Neuron (in vitro differentiated cells): ENCODE results near the gene ZMAT3.

Experiments
- H2AFZ ChIP-seq: one replicate; pipeline ENCODE4 v1.6.1; 2013; ENCODE audit warnings: low read depth, mild to moderate bottlenecking, inconsistent platforms, low read length, moderate library complexity
- H3K27me3 ChIP-seq: one replicate; pipeline ENCODE4 v1.6.1; 2013; ENCODE audit warnings: low read length; ENCODE audit not compliant: insufficient read depth
- H3K36me3 ChIP-seq: one replicate; pipeline ENCODE4 v1.6.1; 2013; ENCODE audit warnings: low read length; ENCODE audit not compliant: insufficient read depth
- H3K4me1 ChIP-seq: one replicate; pipeline ENCODE4 v1.6.1; 2013; ENCODE audit warnings: low read length; ENCODE audit not compliant: insufficient read depth
- H3K4me3 ChIP-seq: 2 replicates; pipeline ENCODE4 v1.5.1; 2013; ENCODE audit warnings: mild to moderate bottlenecking, low read length, moderate library complexity
- H3K9me3 ChIP-seq: one replicate; pipeline ENCODE4 v1.6.1; 2013; ENCODE audit warnings: low read length

ZMAT3 gene

GRCh38 chr3:179082416-179082815 is 10.8 kb upstream of the ZMAT3 start:
- H2AFZ ChIP-seq: no peak overlapping the region
- H3K4me3 ChIP-seq: no peak overlapping the region
- H3K9me3 ChIP-seq: no peaks in the 10 kb centered on the region
- no peaks in the 10 kb centered on the region for H3K36me3 ChIP-seq
- H3K4me1 ChIP-seq: no peaks in the 10 kb centered on the region
- H3K27me3 ChIP-seq: no peaks in the 10 kb centered on the region

DNA sequence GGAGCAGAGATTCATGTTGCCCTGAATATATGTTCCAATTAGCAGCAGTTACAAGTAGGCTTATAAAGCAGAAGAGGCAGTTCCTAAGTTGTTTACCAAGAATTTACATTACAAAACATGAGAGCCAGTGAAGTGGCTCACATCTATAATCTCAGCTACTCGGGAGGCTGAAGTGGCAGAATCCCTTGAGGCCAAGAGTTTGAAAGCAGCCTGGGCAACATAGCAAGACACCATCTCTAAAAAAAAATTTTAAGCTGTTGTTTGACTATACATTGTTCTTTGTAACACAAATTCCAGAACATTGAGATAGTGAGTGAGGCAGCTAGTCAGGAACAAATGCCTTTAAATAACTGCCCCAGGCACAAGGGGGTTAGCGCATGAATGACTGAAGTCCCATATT is 10.3 kb upstream of the ZMAT3 start:
- Histone ChIP-seq H3K4me3 (no peak overlapping the region), H3K4me1 (no peaks in the 10 kb centered on the region), H3K9me3 (no peaks in the 10 kb centered on the region), H3K36me3 (no peaks in the 10 kb centered on the region), H3K27me3 (no peaks in the 10 kb centered on the region), H2AFZ (no peak overlapping the region)

GRCh38 chr3:179079537-179079936 is 7.9 kb upstream of the ZMAT3 start:
- Histone ChIP-seq H3K36me3 (no peaks in the 10 kb centered on the region), H3K4me1 (no peaks in the 10 kb centered on the region), H3K9me3 (no peaks in the 10 kb centered on the region), H2AFZ (no peak overlapping the region), H3K4me3 (no peak overlapping the region), H3K27me3 (no peaks in the 10 kb centered on the region)

GRCh38 chr3:179076243-179077027 is 4.8 kb upstream of the ZMAT3 start:
- Histone ChIP-seq H3K36me3 (no peaks in the 10 kb centered on the region), H3K27me3 (no peaks in the 10 kb centered on the region), H3K4me1 (peaks cover 5% of the 10 kb centered on the region), H2AFZ (no peak overlapping the region), H3K4me3 (no peak overlapping the region), H3K9me3 (no peaks in the 10 kb centered on the region)

DNA sequence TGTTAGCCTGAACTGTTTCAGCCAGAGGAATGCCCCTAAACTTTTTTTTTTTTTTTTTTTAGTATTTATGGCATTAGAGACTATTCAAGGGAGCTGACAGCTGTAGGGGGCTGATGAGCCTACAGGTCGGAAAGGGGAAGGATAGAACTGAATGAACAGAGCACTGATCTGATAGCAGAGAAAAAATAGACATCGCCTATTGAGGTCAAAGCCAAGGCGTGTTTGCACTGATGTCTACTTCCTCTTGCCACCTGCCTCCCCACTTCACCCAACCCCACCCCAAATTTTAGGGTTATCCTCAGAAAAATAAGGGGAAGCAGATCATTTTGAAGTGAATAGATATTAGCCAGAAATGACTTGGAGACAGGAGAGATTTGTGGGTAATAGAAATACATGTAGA is 3.0 kb upstream of the ZMAT3 start:
- Histone ChIP-seq H3K27me3 (no peaks in the 10 kb centered on the region), H2AFZ (no peak overlapping the region), H3K4me1 (peaks cover 9% of the 10 kb centered on the region), H3K9me3 (no peaks in the 10 kb centered on the region), H3K4me3 (no peak overlapping the region), H3K36me3 (no peaks in the 10 kb centered on the region)

- H3K36me3 ChIP-seq: no peaks in the 10 kb centered on the region
- H3K9me3 ChIP-seq: no peaks in the 10 kb centered on the region
- H2AFZ ChIP-seq: no peak overlapping the region
- H3K27me3 ChIP-seq: no peaks in the 10 kb centered on the region
- peaks cover 9% of the 10 kb centered on the region for H3K4me1 ChIP-seq
- H3K4me3 ChIP-seq: no peak overlapping the region
Measured at GRCh38 chr3:179073816-179074215, 2.2 kb upstream of the ZMAT3 start.

GRCh38 chr3:179072100-179072438 is 460 bp upstream of the ZMAT3 start:
- H3K27me3 ChIP-seq: no peaks in the 10 kb centered on the region
- peak overlapping the region; percentile 80 for H2AFZ ChIP-seq
- H3K36me3 ChIP-seq: peaks cover 5% of the 10 kb centered on the region
- H3K4me1 ChIP-seq: peaks cover 9% of the 10 kb centered on the region
- H3K4me3 ChIP-seq: peak overlapping the region; percentile 69
- H3K9me3 ChIP-seq: no peaks in the 10 kb centered on the region

DNA sequence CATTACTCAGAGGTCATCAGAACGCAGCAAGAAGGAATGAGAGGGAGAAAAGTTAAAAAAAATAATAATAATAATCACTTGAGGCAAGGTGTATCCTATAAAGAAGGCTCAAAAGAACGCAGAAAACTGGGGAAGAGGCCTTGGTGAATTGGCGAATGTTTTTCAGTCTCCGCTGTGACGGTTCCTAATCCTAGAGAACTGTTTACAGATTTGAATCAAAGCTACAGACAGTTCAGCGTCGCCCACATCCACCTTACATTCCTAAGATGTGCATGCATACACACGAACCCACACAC is 634 bp downstream of the ZMAT3 start:
- peaks cover 9% of the 10 kb centered on the region for H3K4me1 ChIP-seq
- no peaks in the 10 kb centered on the region for H3K9me3 ChIP-seq
- H3K27me3 ChIP-seq: no peaks in the 10 kb centered on the region
- peak overlapping the region; percentile 80 for H2AFZ ChIP-seq
- H3K4me3 ChIP-seq: peak overlapping the region; percentile 69
- peaks cover 12% of the 10 kb centered on the region for H3K36me3 ChIP-seq

DNA sequence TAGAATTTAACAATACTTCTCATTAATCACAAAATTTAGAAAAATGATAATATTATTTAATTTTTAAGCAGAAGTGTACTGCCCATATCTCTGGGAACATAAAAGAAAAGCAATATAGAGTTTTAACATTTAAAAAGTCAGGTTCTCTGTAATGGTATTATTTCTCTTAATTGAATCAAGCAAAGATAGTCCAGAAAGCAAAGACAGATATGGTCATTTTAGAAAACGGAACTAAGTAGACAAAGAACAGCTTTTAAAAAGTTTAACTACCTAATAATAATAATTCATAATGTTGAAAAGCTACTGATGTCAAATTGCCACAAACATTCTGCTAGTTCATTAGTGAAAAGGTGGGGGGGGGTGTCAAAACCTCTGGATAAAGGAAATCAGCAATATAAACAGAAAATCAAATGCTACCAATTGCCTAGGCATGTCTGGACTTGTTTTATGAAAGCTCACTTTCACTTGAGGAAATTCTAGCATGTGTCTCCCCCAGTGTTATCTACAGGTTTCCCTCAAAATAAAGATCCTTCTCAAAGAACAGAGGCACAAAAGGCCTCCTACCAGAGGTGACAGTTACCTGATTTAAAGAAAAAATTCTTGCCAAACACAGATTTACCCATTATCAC is 1.7 kb downstream of the ZMAT3 start:
- H3K4me1 ChIP-seq: peaks cover 9% of the 10 kb centered on the region
- peak overlapping the region; percentile 69 for H3K4me3 ChIP-seq

DNA sequence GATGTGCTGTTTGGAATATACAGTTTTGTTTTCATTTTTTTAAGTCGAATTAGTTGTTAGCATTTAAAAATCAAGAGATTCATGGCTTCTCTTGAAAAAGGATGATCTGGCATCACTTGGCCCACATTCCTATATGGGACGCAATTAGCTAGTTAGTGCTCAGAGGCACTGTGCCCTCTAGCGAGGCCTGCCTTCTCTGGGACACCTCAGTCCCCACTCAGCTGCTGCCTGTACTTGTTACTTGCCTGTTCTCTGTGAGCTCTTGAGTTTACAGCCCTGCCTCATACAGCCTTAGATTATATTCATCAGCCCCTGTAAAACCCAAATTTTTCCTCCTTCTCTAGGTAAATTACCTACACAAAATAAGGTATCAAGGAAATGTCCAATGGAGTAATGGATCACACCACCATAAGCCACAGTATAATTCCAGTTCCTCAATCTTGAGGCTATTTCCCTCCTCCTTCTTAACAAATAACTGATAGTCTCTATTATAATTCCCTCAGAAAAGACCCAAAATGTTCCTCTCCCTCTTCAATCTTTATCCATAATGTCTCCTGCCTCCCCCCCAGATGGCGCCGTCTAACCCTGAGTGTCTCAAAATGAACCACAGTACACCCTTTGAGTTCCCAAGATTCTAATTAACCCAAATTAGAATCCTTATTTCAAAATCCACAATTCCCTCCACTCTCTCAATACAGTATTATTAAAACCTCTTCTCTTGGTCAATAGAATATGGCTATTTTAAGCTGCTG is 2.7 kb downstream of the ZMAT3 start:
- no peak overlapping the region for H2AFZ ChIP-seq
- H3K9me3 ChIP-seq: no peaks in the 10 kb centered on the region
- H3K27me3 ChIP-seq: no peaks in the 10 kb centered on the region
- H3K4me1 ChIP-seq: peaks cover 9% of the 10 kb centered on the region
- H3K4me3 ChIP-seq: peak overlapping the region; percentile 18
- peaks cover 21% of the 10 kb centered on the region for H3K36me3 ChIP-seq

More for the DNA sequence above, 1.7 kb downstream of the ZMAT3 start:
- Histone ChIP-seq H3K27me3 (no peaks in the 10 kb centered on the region), H3K36me3 (peaks cover 18% of the 10 kb centered on the region), H2AFZ (no peak overlapping the region), H3K9me3 (no peaks in the 10 kb centered on the region)

DNA sequence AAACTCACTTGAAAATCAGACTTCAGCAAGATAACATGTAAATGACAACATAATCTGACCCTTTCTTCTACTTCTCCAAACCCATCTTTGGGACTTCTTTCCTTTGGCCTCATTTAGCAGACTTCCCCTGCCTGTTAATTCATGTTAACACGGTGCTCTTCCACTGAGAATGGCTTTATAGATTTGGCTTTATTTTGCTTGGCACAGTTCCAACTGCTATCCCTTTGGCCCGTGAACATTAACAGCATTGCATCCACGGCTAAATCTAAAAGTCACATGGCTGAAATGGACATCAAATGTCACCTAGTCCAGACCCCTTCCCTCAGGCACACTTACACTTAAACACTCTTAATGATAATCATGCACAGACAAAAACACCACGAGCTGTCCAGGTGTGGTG is 3.8 kb downstream of the ZMAT3 start:
- peaks cover 24% of the 10 kb centered on the region for H3K36me3 ChIP-seq
- H3K9me3 ChIP-seq: no peaks in the 10 kb centered on the region
- peaks cover 9% of the 10 kb centered on the region for H3K4me1 ChIP-seq
- no peak overlapping the region for H3K4me3 ChIP-seq
- H3K27me3 ChIP-seq: no peaks in the 10 kb centered on the region
- no peak overlapping the region for H2AFZ ChIP-seq

DNA sequence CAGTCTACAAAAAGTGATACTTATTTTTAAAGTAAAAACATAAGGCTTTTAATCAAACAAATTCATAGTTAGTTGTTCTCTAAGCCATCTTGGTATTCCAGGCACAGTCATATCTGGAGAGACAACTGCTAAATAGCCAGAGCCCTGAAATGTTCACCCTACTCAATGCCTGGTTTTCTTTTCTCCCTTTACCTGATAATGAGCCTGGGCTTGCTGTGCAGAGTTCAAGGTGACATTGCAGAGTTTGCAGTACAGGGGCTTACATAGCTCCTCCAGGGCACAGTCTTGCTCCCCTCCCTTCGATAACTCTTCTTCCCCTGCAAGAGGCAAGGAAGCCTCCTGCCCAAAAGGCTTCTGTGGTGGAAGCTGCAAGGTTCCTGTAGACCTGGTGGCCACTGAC is 4.3 kb downstream of the ZMAT3 start:
- no peak overlapping the region for H2AFZ ChIP-seq
- no peaks in the 10 kb centered on the region for H3K9me3 ChIP-seq
- peaks cover 9% of the 10 kb centered on the region for H3K4me1 ChIP-seq
- H3K27me3 ChIP-seq: no peaks in the 10 kb centered on the region
- H3K36me3 ChIP-seq: peaks cover 24% of the 10 kb centered on the region
- no peak overlapping the region for H3K4me3 ChIP-seq

DNA sequence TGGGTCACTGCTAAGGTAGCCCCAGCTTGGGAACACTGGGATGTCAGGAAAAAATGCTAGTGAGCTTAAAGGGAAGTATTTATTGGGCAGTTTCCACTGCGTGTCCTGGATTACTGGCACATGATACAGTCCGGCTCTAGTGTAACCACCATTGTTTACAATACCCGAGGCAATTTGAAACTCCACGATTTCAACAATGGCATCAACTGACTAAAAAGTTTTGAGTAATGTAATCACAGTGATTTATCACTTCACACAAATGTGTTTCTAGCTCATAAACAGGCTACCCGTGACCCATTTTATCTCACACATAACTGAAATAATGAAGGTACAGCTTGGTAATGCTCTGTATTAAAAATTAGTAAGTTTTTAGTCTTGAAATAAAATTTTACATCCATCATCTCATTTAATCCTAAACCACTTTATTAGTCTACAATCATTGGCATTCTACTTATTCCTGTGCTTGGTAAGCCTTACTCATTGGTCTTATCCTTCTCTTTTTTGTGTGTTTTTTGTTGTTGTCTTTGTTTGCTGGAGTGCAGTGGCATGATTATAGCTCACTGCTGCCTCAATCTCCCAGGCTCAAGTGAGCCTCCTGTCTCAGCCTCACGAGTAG is 7.6 kb downstream of the ZMAT3 start:
- Histone ChIP-seq H3K27me3 (no peaks in the 10 kb centered on the region), H3K36me3 (peaks cover 24% of the 10 kb centered on the region), H3K4me1 (no peaks in the 10 kb centered on the region), H2AFZ (no peak overlapping the region), H3K4me3 (no peak overlapping the region), H3K9me3 (no peaks in the 10 kb centered on the region)
